GDM1 (cell line): ENCODE results near the gene ESYT3.
"Not testable (repeated sequence)": the region's sequence is repeated elsewhere in the genome, so short reads cannot be mapped to it uniquely, and the experiment has no call there.

ENCODE experiments used
- DNase-seq: peaks from one replicate; lab custom pipeline; 2025; lab: John Stamatoyannopoulos, UW

The ESYT3 gene

GRCh38 chr3:138443521-138444503 is 9.4 kb downstream of the ESYT3 start:
- DNase-seq: no peak

GRCh38 chr3:138445236-138445635 is 10.8 kb downstream of the ESYT3 start:
- no peak for DNase-seq

GRCh38 chr3:138445654-138446053 is 11.2 kb downstream of the ESYT3 start:
- no peak for DNase-seq

DNA sequence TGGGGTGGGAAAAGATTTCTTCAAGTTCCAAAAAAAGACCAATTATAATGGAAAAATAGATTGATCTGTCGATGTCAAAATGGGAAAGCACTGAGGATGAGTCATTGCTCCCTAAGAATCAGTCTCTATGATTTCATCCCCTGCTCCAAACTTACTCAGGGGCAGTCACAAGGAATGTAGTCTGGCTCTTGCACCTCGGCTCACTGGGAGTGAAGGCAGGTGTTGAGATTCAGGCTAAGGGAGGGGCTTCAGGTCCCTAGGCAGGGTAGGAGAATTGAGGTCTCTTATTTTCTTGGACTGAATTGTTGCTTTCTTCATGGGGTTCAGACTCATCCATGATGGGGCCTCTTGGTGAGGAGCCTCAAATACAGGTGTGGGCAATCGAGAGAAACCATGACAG is 14.2 kb downstream of the ESYT3 start:
- no peak for DNase-seq

- no peak for DNase-seq
Observed at GRCh38 chr3:138449490-138449889, 15.1 kb downstream of the ESYT3 start.

GRCh38 chr3:138450181-138450580 is 15.8 kb downstream of the ESYT3 start:
- DNase-seq: no peak

DNA sequence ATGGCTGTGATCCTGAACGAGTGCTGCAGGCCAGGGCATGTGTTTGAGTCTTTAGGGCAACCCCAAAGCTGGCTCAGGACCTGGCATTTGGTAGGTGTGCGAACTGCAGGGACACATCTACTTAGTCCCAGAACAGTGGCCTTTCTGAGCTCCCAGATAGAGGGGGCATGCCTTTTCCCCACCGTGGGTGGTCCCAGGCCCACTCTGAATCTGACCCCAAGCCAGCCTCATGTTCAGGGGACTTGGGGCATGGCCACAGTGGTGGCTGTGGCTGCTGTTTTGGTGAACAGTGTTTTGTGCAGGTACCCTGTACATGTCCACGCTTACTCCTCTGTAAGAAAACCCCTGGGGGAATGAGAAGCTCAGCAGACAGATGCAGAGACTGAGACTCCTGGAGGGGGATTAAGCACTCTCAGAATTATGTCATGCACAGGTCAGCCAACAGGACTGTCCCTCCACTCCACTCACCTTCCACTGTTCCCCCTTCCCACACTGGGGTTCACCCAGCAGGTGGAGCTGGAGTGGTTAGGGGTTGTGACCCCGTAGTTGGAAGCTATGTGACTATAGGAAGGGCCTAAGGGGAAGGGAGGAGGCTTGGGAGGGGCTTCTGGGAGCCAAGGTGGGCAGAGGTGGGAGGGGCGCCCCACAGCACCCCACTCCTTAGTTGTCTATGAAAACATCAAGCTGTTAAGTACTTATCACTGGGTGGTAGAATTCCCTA is 16.4 kb downstream of the ESYT3 start:
- DNase-seq: no peak

DNA sequence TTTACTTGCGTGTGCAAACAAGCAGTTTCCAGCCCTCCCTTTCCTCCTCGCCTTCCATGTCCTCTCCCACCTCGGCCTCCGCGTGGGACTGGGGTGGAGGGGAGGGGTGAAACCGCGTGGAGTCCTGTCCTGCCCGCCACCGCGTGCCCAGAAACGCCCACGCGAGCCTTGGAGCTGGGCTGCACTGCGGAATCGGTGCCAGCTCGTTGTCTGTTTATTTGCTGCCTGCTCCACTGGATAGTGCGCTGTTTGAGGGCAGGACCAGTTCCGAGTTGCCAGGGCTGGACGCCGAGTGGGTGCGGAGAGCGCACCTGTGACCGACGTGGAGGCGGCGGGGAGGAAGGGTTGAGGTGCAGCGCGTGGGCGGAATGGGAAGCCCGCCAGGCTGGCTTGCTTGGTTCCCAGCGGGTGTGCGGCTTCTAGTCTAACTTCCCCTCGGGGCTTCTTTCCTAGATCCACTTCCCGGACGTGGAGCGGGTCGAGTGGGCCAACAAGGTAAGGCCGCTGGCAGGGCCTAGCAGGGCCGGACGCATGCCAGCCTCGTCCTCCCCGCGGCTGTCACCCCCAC is 17.3 kb downstream of the ESYT3 start:
- no peak for DNase-seq

DNA sequence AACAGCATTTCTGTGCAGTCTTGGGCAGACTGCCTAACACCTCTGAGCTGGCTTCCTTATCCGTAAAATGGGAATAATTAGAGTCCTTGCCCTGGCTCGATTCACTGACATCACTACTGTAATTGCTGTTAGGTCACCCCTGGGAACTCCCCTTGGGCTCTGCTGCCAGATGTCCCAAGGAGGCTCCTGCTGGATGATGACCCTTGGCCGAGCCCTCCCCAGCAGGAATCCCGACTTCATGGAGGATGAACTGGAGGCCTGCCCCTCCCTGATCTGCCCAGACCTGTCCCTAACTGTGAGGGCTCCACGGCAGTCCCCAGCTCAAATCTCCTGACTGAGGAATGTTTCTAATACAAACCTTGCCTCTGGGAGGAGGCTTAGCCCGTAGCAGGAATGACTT is 18.0 kb downstream of the ESYT3 start:
- no peak for DNase-seq

DNA sequence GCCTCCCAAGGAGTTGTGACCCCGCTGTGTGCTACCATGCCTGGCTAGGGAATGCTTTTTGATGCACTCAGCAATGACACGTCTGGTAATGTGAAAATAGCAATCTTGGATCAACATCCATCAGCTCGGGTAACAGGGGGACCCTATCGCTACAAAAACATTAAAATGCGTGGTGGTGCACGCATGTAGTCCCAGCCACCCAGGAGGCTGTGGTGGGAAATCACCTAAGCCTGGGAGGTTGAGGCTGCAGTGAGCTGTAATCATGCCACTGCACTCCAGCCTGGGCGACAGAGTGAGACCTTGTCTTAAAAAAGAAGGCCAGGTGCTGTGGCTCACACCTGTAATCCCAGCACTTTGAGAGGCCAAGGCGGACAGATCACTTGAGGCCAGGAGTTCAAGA is 19.5 kb downstream of the ESYT3 start:
- not testable (repeated sequence) for DNase-seq

DNA sequence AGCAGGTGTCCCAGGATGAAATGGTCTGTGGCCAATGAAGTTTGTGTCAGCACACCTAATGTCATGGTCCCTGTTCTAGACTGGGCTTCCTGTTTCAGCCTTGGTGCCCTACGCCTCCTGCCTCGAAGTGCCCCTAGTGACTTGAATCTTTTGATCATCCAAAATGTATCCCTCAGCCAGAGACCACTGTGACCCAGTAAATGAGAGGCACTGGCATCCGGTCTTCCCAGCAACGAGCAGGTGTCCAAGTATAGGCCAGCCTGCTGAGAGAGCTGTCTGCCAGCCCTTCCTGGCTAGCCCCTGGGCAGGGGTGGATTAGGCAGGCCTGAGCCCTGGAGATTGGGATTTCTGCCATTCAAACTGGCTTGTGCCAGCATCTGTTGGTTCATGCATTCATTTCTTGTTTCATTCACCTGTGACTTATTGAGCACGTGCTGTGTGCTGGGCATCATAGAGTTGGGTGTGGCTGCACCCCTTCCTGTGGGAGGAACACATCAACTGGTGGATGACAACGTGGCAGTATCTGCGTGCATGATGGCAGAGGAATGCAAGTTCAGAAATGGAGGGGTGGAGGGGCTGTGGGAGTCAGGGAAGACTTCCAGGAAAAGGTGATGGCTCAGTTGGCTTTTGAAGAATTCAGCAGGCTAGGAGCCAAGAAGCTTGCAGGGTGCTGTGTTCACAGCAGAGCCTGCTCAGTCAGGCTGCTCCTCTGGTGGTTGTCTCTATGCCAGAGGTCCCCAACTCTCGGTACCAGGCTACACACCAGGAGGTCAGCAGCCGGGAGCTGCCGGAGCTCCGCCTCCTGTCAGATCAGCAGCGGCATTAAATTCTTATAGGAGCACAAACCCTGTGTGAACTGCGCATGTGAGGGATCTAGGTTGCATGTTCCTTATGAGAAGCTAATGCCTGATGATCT is 21.6 kb downstream of the ESYT3 start:
- DNase-seq: no peak

GRCh38 chr3:138456961-138457862 is 22.8 kb downstream of the ESYT3 start:
- no peak for DNase-seq

DNA sequence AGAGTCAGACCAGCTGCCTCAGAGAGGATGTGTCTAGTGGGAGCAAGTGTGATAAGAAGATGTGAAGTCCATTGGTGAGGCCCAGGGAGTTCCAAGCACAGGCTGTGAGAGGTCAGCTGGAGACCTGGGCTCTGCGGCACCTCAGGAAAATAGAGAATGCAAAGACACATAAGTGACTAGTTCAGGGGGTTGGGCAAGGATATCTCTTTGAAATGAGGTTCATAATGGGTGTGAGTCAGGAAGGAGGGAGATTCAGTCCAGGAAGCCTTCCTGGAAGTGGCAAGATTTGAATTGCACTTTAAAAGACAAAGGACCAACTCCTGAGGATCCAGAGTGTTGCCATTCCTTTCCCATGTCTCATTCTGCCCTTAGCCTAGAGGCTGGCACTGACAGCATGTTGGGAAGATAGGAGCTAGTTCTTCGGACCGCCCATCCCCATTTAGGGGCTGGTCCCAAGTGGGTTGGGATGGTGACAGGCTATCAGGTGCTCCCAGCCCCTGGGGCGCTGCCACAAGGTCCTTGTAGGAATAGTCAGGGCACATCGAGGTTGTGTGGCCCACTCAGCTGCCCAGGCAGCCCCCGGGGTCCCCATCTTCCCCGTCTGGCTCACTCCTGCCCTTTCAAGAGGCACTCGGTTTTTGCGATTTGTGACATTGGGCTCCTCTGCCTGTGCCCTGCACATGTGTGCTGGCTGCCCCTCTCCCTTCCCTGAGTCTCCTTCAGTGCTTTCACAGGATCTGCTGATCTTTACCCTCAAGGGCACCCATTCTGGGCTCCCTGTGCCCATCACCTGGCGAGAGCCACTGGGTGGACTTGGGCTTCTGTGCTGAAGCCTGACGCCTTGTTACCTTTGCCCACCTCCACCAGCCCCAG is 23.7 kb downstream of the ESYT3 start:
- DNase-seq: no peak

- no peak for DNase-seq
Observed at GRCh38 chr3:138458774-138459499, 24.5 kb downstream of the ESYT3 start.

DNA sequence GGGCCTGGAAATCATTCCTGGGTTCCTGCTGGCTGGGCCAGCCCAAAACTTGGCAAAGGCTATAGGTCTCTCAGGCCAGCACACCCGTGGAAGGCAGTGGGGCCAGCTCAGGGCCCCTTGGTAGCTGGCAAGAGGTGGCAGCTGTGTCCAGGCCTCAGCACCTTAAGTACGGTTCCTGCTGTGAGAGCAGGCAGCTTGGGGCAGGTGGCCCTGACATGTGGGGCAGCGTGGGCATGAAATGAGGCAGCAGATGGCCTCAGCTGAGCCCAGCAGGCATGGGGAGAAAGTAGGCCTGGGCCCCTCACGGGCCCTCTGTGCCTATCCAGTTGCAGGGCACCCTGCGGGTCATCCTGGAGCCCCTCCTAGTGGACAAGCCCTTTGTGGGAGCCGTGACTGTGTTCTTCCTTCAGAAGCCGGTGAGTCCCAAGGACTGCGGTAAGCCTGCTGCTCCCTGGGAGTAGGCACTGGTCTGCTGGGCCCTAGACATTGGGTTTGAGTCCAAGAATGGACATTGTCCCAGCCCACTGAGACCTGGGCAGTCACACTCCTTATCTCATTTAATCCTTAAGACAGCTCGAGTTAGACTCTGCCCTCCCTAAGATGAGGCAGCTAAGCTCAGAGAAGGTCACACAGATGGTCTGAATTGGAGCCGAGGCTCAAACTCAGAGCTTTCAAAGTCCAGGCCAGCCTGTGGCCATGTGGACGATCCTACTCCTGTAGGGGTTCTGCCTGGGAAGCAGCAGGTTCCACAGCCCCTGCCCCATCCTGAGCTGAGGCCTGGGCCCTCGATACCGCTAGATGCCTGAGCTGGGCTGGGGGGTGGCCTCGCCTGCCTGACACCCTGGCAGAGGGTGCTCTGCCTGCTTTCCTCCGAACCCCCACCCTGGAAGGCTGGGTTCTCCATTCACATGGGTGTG is 25.5 kb downstream of the ESYT3 start:
- DNase-seq: no peak

- no peak for DNase-seq
Observed at GRCh38 chr3:138460536-138461205, 26.3 kb downstream of the ESYT3 start.

- no peak for DNase-seq
Observed at GRCh38 chr3:138461246-138461645, 26.8 kb downstream of the ESYT3 start.
